HEK293 (cell line): ENCODE data around the gene LHX2.

Source experiments
- CTCF ChIA-PET: fragments of 350-600 bp; formaldehyde crosslinking; extraction: SDS; loops from one replicate; lab custom pipeline; 2021; ENCODE audit warnings: antibody characterized with exemption; lab: Yijun Ruan, JAX
- POLR2A ChIA-PET: fragments of 300-600 bp; formaldehyde crosslinking; extraction: SDS; loops from one replicate; lab custom pipeline; 2020; ENCODE audit warnings: antibody characterized with exemption, inconsistent platforms; lab: Yijun Ruan, JAX
- H3K27ac ChIP-seq: fragments of 200-500 bp; sonication (Bioruptor generic); 2 replicates; pipeline ENCODE4 v1.5.1; 2014; ENCODE audit warnings: low read depth, low read length, control low read depth, inconsistent platforms; ENCODE audit errors: extremely low read depth
- H3K36me3 ChIP-seq, 2 experiments: fragments of 200-500 bp in 1 of 2; sonication (Bioruptor generic) in 1 of 2; 1 replicate in 1 of 2; 2 replicates in 1 of 2; pipeline ENCODE4 v1.5.1; 2014 to 2017; ENCODE audit warnings: inconsistent platforms in 2 of 2, low read length in 2 of 2; ENCODE audit not compliant: control insufficient read depth in 2 of 2, insufficient read depth in 1 of 2
- H3K4me1 ChIP-seq: fragments of 200-500 bp; sonication (Bioruptor generic); 2 replicates; pipeline ENCODE4 v1.5.1; 2014; ENCODE audit warnings: mild to moderate bottlenecking, low read length, inconsistent platforms; ENCODE audit not compliant: control insufficient read depth, insufficient read depth
- H3K4me3 ChIP-seq: 2 replicates; pipeline ENCODE4 v1.5.1; 2011; ENCODE audit warnings: low read depth, mild to moderate bottlenecking, control low read depth, low read length, moderate library complexity
- H3K9me3 ChIP-seq: fragments of 200-500 bp; sonication (Bioruptor generic); 2 replicates; pipeline ENCODE4 v1.5.1; 2014; ENCODE audit warnings: low read depth, low read length, inconsistent platforms; ENCODE audit not compliant: control insufficient read depth, insufficient read depth
- KLF8 ChIP-seq: fragments of 450-650 bp; formaldehyde crosslinking; IDR thresholded peaks from 2 replicates; pipeline ENCODE4 v1.5.1; 2016; ENCODE audit warnings: missing biosample characterization, missing genetic modification characterization
- PRDM1 ChIP-seq: fragments of 450-650 bp; formaldehyde crosslinking; IDR thresholded peaks from 2 replicates; pipeline ENCODE4; 2016; ENCODE audit warnings: missing biosample characterization, missing genetic modification characterization
- SCRT2 ChIP-seq: fragments of 450-650 bp; formaldehyde crosslinking; IDR thresholded peaks from 2 replicates; pipeline ENCODE4 v1.5.1; 2016; ENCODE audit warnings: missing biosample characterization, missing genetic modification characterization
- SP7 ChIP-seq: fragments of 450-650 bp; formaldehyde crosslinking; IDR thresholded peaks from 2 replicates; pipeline ENCODE4 v1.5.1; 2016; ENCODE audit warnings: missing biosample characterization, missing genetic modification characterization
- ZFHX2 ChIP-seq: fragments of 450-650 bp; formaldehyde crosslinking; conservative IDR thresholded peaks from 2 replicates; pipeline ENCODE4 v1.5.1; 2016; ENCODE audit warnings: missing biosample characterization, missing genetic modification characterization
- ZNF114 ChIP-seq: fragments of 450-650 bp; formaldehyde crosslinking; IDR thresholded peaks from 2 replicates; pipeline ENCODE4 v1.5.0; 2017; ENCODE audit warnings: missing biosample characterization, missing genetic modification characterization
- ZNF140 ChIP-seq: fragments of 450-650 bp; formaldehyde crosslinking; IDR thresholded peaks from 2 replicates; pipeline ENCODE4 v1.5.1; 2016; ENCODE audit warnings: missing biosample characterization, missing genetic modification characterization
- ZNF155 ChIP-seq: fragments of 450-650 bp; formaldehyde crosslinking; IDR thresholded peaks from 2 replicates; pipeline ENCODE4 v1.5.1; 2016; ENCODE audit warnings: missing biosample characterization, missing genetic modification characterization
- ZNF2 ChIP-seq: fragments of 450-650 bp; formaldehyde crosslinking; IDR thresholded peaks from 2 replicates; pipeline ENCODE4 v1.5.1; 2016; ENCODE audit warnings: missing biosample characterization, missing genetic modification characterization
- ZNF211 ChIP-seq: fragments of 450-650 bp; formaldehyde crosslinking; IDR thresholded peaks from 2 replicates; pipeline ENCODE4 v1.5.1; 2016; ENCODE audit warnings: low read depth, missing biosample characterization, missing genetic modification characterization
- ZNF214 ChIP-seq: fragments of 450-650 bp; formaldehyde crosslinking; IDR thresholded peaks from 2 replicates; pipeline ENCODE4 v1.5.1; 2017; ENCODE audit warnings: missing biosample characterization, mild to moderate bottlenecking, missing genetic modification characterization, borderline replicate concordance
- ZNF423 ChIP-seq: fragments of 450-650 bp; formaldehyde crosslinking; IDR thresholded peaks from 2 replicates; pipeline ENCODE4 v1.5.1; 2016; ENCODE audit warnings: missing biosample characterization, missing genetic modification characterization
- ZNF544 ChIP-seq: fragments of 450-650 bp; formaldehyde crosslinking; IDR thresholded peaks from 2 replicates; pipeline ENCODE4 v1.5.0; 2017; ENCODE audit warnings: missing biosample characterization, missing genetic modification characterization
- ZNF560 ChIP-seq: fragments of 450-650 bp; formaldehyde crosslinking; IDR thresholded peaks from 2 replicates; pipeline ENCODE4 v1.5.1; 2017; ENCODE audit warnings: missing biosample characterization, missing genetic modification characterization, borderline replicate concordance
- ZNF571 ChIP-seq: fragments of 450-650 bp; formaldehyde crosslinking; IDR thresholded peaks from 2 replicates; pipeline ENCODE4 v1.5.0; 2017; ENCODE audit warnings: missing biosample characterization, missing genetic modification characterization
- ZNF585B ChIP-seq: fragments of 450-650 bp; formaldehyde crosslinking; IDR thresholded peaks from 2 replicates; pipeline ENCODE4 v1.5.1; 2016; ENCODE audit warnings: missing biosample characterization, missing genetic modification characterization
- ZNF600 ChIP-seq: fragments of 450-650 bp; formaldehyde crosslinking; IDR thresholded peaks from 2 replicates; pipeline ENCODE4 v1.5.1; 2016; ENCODE audit warnings: missing biosample characterization, missing genetic modification characterization
- ZNF639 ChIP-seq: fragments of 450-650 bp; formaldehyde crosslinking; IDR thresholded peaks from 2 replicates; pipeline ENCODE4 v1.5.1; 2016; ENCODE audit warnings: missing biosample characterization, missing genetic modification characterization
- ZNF677 ChIP-seq: fragments of 450-650 bp; IDR thresholded peaks from 2 replicates; pipeline ENCODE4 v1.5.0; 2018; ENCODE audit warnings: missing biosample characterization, mild to moderate bottlenecking, missing genetic modification characterization, moderate library complexity
- ZNF701 ChIP-seq: fragments of 450-650 bp; formaldehyde crosslinking; IDR thresholded peaks from 2 replicates; pipeline ENCODE4 v1.5.1; 2016; ENCODE audit warnings: missing biosample characterization, missing genetic modification characterization
- ZNF791 ChIP-seq: fragments of 450-650 bp; formaldehyde crosslinking; IDR thresholded peaks from 2 replicates; pipeline ENCODE4 v1.5.1; 2016; ENCODE audit warnings: missing biosample characterization, missing genetic modification characterization

LHX2 gene

GRCh38 chr9:123964761-123965160 is 46.8 kb upstream of the LHX2 start:
- Histone ChIP-seq H3K36me3 (no peaks in the 10 kb centered on the region), H3K9me3 (no peaks in the 10 kb centered on the region), H3K4me3 (no peak overlapping the region), H3K4me1 (no peaks in the 10 kb centered on the region), H3K27ac (no peak overlapping the region)
- TF ChIP-seq ZNF560 (no peak), ZNF423 (tag by site-specific recombination) (no peak), ZNF639 (tag by site-specific recombination) (no peak), ZNF214 (tag by site-specific recombination) (no peak), ZNF155 (no peak), ZNF114 (tag by site-specific recombination) (no peak), ZNF544 (tag by site-specific recombination) (no peak), ZNF585B (no peak), SCRT2 (no peak), ZFHX2 (tag by site-specific recombination) (no peak), KLF8 (no peak), ZNF571 (tag by site-specific recombination) (no peak), ZNF791 (tag by site-specific recombination) (no peak), ZNF2 (no peak)
- CTCF ChIA-PET, result no interaction called here
- POLR2A ChIA-PET, result no interaction called here

- H3K27ac ChIP-seq, result no peak overlapping the region
- no peaks in the 10 kb centered on the region for H3K36me3 ChIP-seq
- ChIA-PET CTCF (interaction anchor here (0.7 to 1.4 kb wide), 2 partner anchors 12 to 73 kb away, joined by 5 read pairs; no protein-coding TSS in a partner anchor), POLR2A (no interaction called here)
- no peak overlapping the region for H3K4me3 ChIP-seq
- H3K4me1 ChIP-seq, result no peaks in the 10 kb centered on the region
- TF ChIP-seq ZNF701 (no peak), ZNF600 (tag by site-specific recombination) (0 out of 2 replicates have a peak, but pooled peaks have one; percentile 15)
- no peaks in the 10 kb centered on the region for H3K9me3 ChIP-seq
These were observed 45.5 kb upstream of the LHX2 start for GRCh38 chr9:123965801-123966686.

GRCh38 chr9:123967323-123967722 is 44.2 kb upstream of the LHX2 start:
- Histone ChIP-seq H3K27ac (no peak overlapping the region), H3K36me3 (no peaks in the 10 kb centered on the region), H3K9me3 (no peaks in the 10 kb centered on the region), H3K4me1 (no peaks in the 10 kb centered on the region), H3K4me3 (no peak overlapping the region)
- ChIA-PET POLR2A (no interaction called here), CTCF (no interaction called here)
- no peak for TF ChIP-seq ZNF211 (tag by site-specific recombination)
- peak; percentile 98 for TF ChIP-seq ZNF677 (tag by site-specific recombination)

- H3K9me3 ChIP-seq, result no peaks in the 10 kb centered on the region
- no peaks in the 10 kb centered on the region for H3K36me3 ChIP-seq
- H3K4me3 ChIP-seq, result no peak overlapping the region
- ChIA-PET CTCF (no interaction called here), POLR2A (no interaction called here)
- no peaks in the 10 kb centered on the region for H3K4me1 ChIP-seq
- TF ChIP-seq PRDM1 (tag by site-specific recombination) (peak; percentile 38; the same call in 1 of the 2 replicates), ZNF140 (tag by site-specific recombination) (0 out of 2 replicates have a peak, but pooled peaks have one; percentile 2), SP7 (tag by site-specific recombination) (no peak)
- no peak overlapping the region for H3K27ac ChIP-seq
These were observed 39.0 kb upstream of the LHX2 start for GRCh38 chr9:123972618-123973017.
